Nephron progenitor cell (in vitro differentiated cells): ENCODE data around the gene DPM1.
A peak's percentile ranks its signal among the peaks of the same experiment; 100 is the strongest.

Experiments used
- DNase-seq: peaks from one replicate; pipeline ENCODE4 v3.0.0; 2021
- H3K27ac Mint-ChIP-seq: 2 replicates; pipeline ENCODE4 v1.8.0; 2021; ENCODE audit warnings: mild to moderate bottlenecking, moderate library complexity, mixed read lengths
- H3K27me3 Mint-ChIP-seq: 2 replicates; pipeline ENCODE4 v1.8.0; 2021; ENCODE audit warnings: mild to moderate bottlenecking, low read depth, mixed read lengths; ENCODE audit not compliant: poor library complexity
- H3K36me3 Mint-ChIP-seq: 2 replicates; pipeline ENCODE4 v1.8.0; 2021; ENCODE audit warnings: low read depth, mixed read lengths
- H3K4me1 Mint-ChIP-seq: 2 replicates; pipeline ENCODE4 v1.8.0; 2021; ENCODE audit warnings: mixed read lengths
- H3K4me3 Mint-ChIP-seq: 2 replicates; pipeline ENCODE4 v1.8.0; 2021; ENCODE audit warnings: mild to moderate bottlenecking, moderate library complexity, mixed read lengths
- H3K9me3 Mint-ChIP-seq: 2 replicates; pipeline ENCODE4 v1.8.0; 2021; ENCODE audit warnings: mild to moderate bottlenecking, moderate library complexity, mixed read lengths
- CTCF ChIP-seq: fragments of 200-600 bp; sonication (generic); IDR thresholded peaks from 2 replicates; pipeline ENCODE4 v1.5.0; 2021; ENCODE audit warnings: antibody characterized with exemption

Gene DPM1

GRCh38 chr20:50921803-50922501, 36.4 kb downstream of the DPM1 start:
- Mint-ChIP-seq H3K9me3 (no peaks in the 10 kb centered on the region), H3K27ac (peak overlapping the region; percentile 83), H3K4me3 (no peak overlapping the region), H3K27me3 (no peaks in the 10 kb centered on the region), H3K36me3 (peaks cover 60% of the 10 kb centered on the region), H3K4me1 (peaks cover 75% of the 10 kb centered on the region)
- no peak for DNase-seq
- no peak for TF ChIP-seq CTCF

- DNase-seq: no peak
- no peak overlapping the region for H3K27ac Mint-ChIP-seq
Measured at GRCh38 chr20:50920997-50921396, 37.3 kb downstream of the DPM1 start.

GRCh38 chr20:50919567-50919966, 38.8 kb downstream of the DPM1 start:
- no peaks in the 10 kb centered on the region for H3K9me3 Mint-ChIP-seq
- no peaks in the 10 kb centered on the region for H3K27me3 Mint-ChIP-seq
- DNase-seq: no peak
- TF ChIP-seq CTCF: no peak
- peak overlapping the region; percentile 11 for H3K4me3 Mint-ChIP-seq
- peaks cover 46% of the 10 kb centered on the region for H3K36me3 Mint-ChIP-seq
- H3K4me1 Mint-ChIP-seq: peaks cover 76% of the 10 kb centered on the region
- H3K27ac Mint-ChIP-seq: peak overlapping the region; percentile 88

More at GRCh38 chr20:50920997-50921396, 37.3 kb downstream of the DPM1 start:
- no peaks in the 10 kb centered on the region for H3K27me3 Mint-ChIP-seq
- no peak overlapping the region for H3K4me3 Mint-ChIP-seq
- no peaks in the 10 kb centered on the region for H3K9me3 Mint-ChIP-seq
- H3K36me3 Mint-ChIP-seq: peaks cover 56% of the 10 kb centered on the region
- peaks cover 75% of the 10 kb centered on the region for H3K4me1 Mint-ChIP-seq
- no peak for TF ChIP-seq CTCF

GRCh38 chr20:50918403-50918802, 39.9 kb downstream of the DPM1 start:
- peaks cover 79% of the 10 kb centered on the region for H3K4me1 Mint-ChIP-seq
- TF ChIP-seq CTCF: no peak
- H3K4me3 Mint-ChIP-seq: no peak overlapping the region

GRCh38 chr20:50916934-50917333, 41.4 kb downstream of the DPM1 start:
- peaks cover 72% of the 10 kb centered on the region for H3K4me1 Mint-ChIP-seq
- H3K27me3 Mint-ChIP-seq: no peaks in the 10 kb centered on the region
- no peak for TF ChIP-seq CTCF
- DNase-seq: no peak
- peak overlapping the region; percentile 67 for H3K27ac Mint-ChIP-seq
- H3K4me3 Mint-ChIP-seq: no peak overlapping the region
- no peaks in the 10 kb centered on the region for H3K9me3 Mint-ChIP-seq
- peaks cover 47% of the 10 kb centered on the region for H3K36me3 Mint-ChIP-seq

More at GRCh38 chr20:50918403-50918802, 39.9 kb downstream of the DPM1 start:
- Mint-ChIP-seq H3K36me3 (peaks cover 49% of the 10 kb centered on the region), H3K27ac (peak overlapping the region; percentile 44), H3K27me3 (no peaks in the 10 kb centered on the region), H3K9me3 (no peaks in the 10 kb centered on the region)
- DNase-seq: no peak

GRCh38 chr20:50916257-50916656, 42.1 kb downstream of the DPM1 start:
- no peak for DNase-seq
- no peaks in the 10 kb centered on the region for H3K9me3 Mint-ChIP-seq
- TF ChIP-seq CTCF: no peak
- H3K27me3 Mint-ChIP-seq: no peaks in the 10 kb centered on the region
- peaks cover 66% of the 10 kb centered on the region for H3K4me1 Mint-ChIP-seq
- H3K36me3 Mint-ChIP-seq: peaks cover 54% of the 10 kb centered on the region
- H3K27ac Mint-ChIP-seq: peak overlapping the region; percentile 54
- no peak overlapping the region for H3K4me3 Mint-ChIP-seq
